HG02798 (cell line): ENCODE results near the gene PLSCR1.
A peak's percentile ranks its signal among the peaks of the same experiment; 100 is the strongest.
"Not testable (repeated sequence)": the region's sequence is repeated elsewhere in the genome, so short reads cannot be mapped to it uniquely, and the experiment has no call there.

Source experiments
- ATAC-seq: cut with Tn5 transposase; IDR thresholded peaks from one replicate; pipeline ENCODE4 v1.9.1; 2021; ENCODE audit warnings: mild to moderate bottlenecking; ENCODE audit not compliant: unreplicated experiment, poor library complexity

Gene PLSCR1

DNA sequence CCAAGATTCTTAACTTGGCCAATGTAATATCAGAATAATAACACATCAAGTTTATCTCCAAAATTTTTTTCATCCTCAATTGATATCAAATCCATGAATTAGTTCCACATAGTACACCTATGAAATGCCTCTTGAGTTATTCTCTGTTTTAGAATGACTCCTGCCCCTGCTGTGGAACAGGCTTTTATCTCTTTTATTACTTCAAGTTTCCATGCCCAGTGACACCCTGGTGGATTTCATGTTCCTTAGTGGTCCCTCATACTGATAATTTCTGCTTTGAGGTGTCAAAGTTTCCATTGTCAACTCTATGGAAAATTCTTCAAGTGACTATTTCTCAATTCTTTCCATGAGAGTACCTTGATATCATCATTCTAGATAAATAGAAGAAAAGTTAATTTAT is 24.6 kb downstream of the PLSCR1 start:
- no peak for ATAC-seq

- ATAC-seq = no peak
Measured at GRCh38 chr3:146517684-146518435, 26.5 kb downstream of the PLSCR1 start.

- no peak for ATAC-seq
Measured at GRCh38 chr3:146513386-146514051, 30.9 kb downstream of the PLSCR1 start.

DNA sequence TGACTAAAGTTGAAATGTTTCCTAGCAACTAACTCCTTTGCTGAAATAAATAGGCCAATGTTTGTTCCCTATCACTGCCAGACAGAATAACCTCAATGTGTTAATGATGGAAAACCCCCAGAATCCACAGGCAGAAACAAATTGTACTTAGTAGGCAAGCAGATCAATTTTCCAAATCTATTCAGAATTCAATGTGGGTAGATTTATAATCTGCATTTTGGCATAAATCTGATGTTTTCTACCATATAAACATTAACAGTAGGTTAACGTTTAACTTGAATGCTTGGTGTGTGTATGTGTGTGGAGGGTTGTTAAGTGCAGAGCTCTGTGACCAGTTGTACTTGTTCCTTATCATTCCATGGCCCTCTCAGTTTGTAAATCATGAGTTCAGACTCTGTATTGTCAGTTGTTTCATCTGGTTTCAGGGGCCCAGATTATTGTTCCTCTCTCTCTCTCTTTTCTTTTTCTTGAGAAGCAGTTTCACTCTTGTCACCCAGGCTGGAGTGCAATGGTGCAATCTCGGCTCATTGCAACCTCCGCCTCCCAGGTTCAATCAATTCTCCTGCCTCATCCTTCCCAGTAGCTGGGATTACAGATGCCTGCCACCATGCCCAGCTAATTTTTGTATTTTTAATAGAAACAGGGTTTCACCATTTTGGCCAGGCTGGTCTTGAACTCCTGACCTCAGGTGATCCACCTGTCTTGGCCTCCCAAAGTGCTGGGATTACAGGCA is 32.8 kb downstream of the PLSCR1 start:
- no peak for ATAC-seq

DNA sequence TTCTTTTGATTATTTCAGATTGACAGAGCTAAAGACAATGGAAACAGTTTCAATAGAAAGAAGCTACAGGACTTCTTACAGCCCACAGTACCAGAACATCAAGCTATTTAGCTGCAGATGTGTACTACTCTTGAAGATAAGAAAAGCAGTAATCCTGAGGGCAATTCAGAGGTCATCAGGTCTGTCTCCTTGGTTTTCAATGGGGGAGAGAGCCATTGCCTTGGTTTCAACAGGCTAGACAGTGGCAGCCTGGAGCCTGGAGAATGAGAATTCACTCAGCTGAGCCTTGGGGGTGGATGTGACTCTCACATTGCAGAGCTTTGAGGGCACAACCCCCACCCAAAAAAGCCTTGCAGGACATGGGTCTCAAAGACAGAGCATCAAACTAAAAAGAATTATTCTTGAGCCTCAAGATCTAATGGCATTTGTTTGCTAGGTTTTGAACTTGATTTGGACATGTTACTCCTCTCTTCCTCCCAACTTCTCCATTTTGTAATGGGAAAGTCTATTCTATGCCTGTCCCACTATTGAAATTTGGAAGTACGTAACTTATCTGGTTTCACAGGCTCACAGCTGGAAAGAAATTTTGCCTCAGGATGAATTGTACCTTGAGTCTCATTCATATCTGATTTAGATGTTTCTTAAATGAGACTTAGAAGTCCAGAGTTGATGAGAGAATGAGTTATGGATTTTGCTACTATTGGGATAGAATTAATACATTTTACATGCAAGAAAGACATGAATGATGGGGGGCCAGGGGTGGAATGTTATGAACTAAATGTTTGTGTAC is 36.9 kb downstream of the PLSCR1 start:
- no peak for ATAC-seq

GRCh38 chr3:146505516-146505915 is 38.9 kb downstream of the PLSCR1 start:
- ATAC-seq = no peak

- ATAC-seq = no peak
Measured at GRCh38 chr3:146504498-146505197, 39.8 kb downstream of the PLSCR1 start.

GRCh38 chr3:146503461-146504202 is 40.8 kb downstream of the PLSCR1 start:
- peak; percentile 99 for ATAC-seq

- no peak for ATAC-seq
Measured at GRCh38 chr3:146502887-146503460, 41.4 kb downstream of the PLSCR1 start.

- ATAC-seq = no peak
Measured at GRCh38 chr3:146501752-146502151, 42.7 kb downstream of the PLSCR1 start.

- no peak for ATAC-seq
Measured at GRCh38 chr3:146499701-146500100, 44.7 kb downstream of the PLSCR1 start.

GRCh38 chr3:146498002-146498736 is 46.2 kb downstream of the PLSCR1 start:
- ATAC-seq = no peak

- not testable (repeated sequence) for ATAC-seq
Measured at GRCh38 chr3:146497145-146497843, 47.1 kb downstream of the PLSCR1 start.

- ATAC-seq = no peak
Measured at GRCh38 chr3:146496726-146497125, 47.7 kb downstream of the PLSCR1 start.

DNA sequence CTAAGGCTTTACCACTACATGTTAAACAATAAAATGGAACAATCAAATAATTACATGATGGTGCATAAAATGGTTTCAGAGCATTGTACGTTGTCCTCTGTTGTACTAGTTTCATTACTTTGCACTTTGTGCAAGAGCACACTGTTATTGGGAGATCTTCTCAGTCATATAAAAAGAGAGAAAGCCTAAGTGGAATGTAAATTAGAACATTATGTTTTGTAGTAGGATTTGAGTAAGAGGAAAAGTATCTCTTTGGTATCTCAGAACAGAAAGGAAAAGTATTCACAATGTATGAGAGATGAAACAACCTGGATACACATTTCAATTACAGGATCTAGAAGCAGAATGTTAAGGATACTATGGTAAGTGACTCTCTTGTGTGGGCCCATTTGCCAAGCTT is 48.2 kb downstream of the PLSCR1 start:
- ATAC-seq = no peak

- no peak for ATAC-seq
Measured at GRCh38 chr3:146493761-146494160, 50.6 kb downstream of the PLSCR1 start.

- no peak for ATAC-seq
Measured at GRCh38 chr3:146493221-146493620, 51.2 kb downstream of the PLSCR1 start.

GRCh38 chr3:146491303-146491702 is 53.1 kb downstream of the PLSCR1 start:
- no peak for ATAC-seq
